Spleen (tissue), 11 donors: Measurements from ENCODE around the gene TMX3. TPM values are rescaled to one million over a fixed set of nuclear protein-coding genes. Genes with fewer than 3 reads are reported as not detected.

Experiments
- DNase-seq: peaks from one replicate; pipeline ENCODE4 v3.0.0-alpha.2; 2020
- H3K27ac ChIP-seq, 8 donors: fragments of 200-600 bp; sonication (generic) in 7 of 8; 1 replicate in 4 of 8; 2 replicates in 4 of 8; pipeline versions ENCODE4 v1.5.0 to v1.8.0; 2016 to 2021; ENCODE audit warnings: inconsistent platforms in 4 of 8, mild to moderate bottlenecking in 4 of 8, moderate library complexity in 1 of 8
- H3K27me3 ChIP-seq, 7 donors: fragments of 200-600 bp; sonication (generic) in 6 of 7; replicated peaks in 1 of 7; 1 replicate in 4 of 7; 2 replicates in 3 of 7; pipeline versions ENCODE4 v1.5.0 to v1.8.0; 2016 to 2021; ENCODE audit warnings: inconsistent platforms in 3 of 7, mild to moderate bottlenecking in 1 of 7
- H3K36me3 ChIP-seq, 6 donors: fragments of 200-600 bp; sonication (generic) in 5 of 6; 1 replicate in 4 of 6; 2 replicates in 2 of 6; pipeline versions ENCODE4 v1.5.0 to v1.8.0; 2016 to 2021; ENCODE audit warnings: inconsistent platforms in 2 of 6
- H3K4me1 ChIP-seq, 6 donors: fragments of 200-600 bp; sonication (generic) in 5 of 6; 1 replicate in 3 of 6; 2 replicates in 3 of 6; pipeline versions ENCODE4 v1.5.0 to v1.8.0; 2016 to 2021; ENCODE audit warnings: inconsistent platforms in 3 of 6
- H3K4me3 ChIP-seq, 8 donors: fragments of 200-600 bp; sonication (generic) in 7 of 8; 1 replicate in 4 of 8; 2 replicates in 4 of 8; pipeline versions ENCODE4 v1.5.0 to v1.8.0; 2016 to 2021; ENCODE audit warnings: inconsistent platforms in 4 of 8, mild to moderate bottlenecking in 4 of 8, moderate library complexity in 2 of 8
- H3K9me3 ChIP-seq, 8 donors: fragments of 200-600 bp; sonication (generic) in 7 of 8; 1 replicate in 4 of 8; 2 replicates in 4 of 8; pipeline versions ENCODE4 v1.5.0 to v1.8.0; 2016 to 2021; ENCODE audit warnings: inconsistent platforms in 4 of 8
- POLR2A ChIP-seq, 3 donors: fragments of 450-650 bp; IDR thresholded peaks; one replicate each; pipeline ENCODE4 v1.5.1; 2017; ENCODE audit warnings: antibody characterized with exemption in 3 of 3, mild to moderate bottlenecking in 1 of 3
- POLR2AphosphoS5 ChIP-seq, 3 donors: sonication (generic); formaldehyde crosslinking; IDR thresholded peaks; one replicate each; pipeline ENCODE4 v1.5.1; 2017; ENCODE audit warnings: antibody characterized with exemption in 3 of 3
- WGBS, 5 donors: extraction: QIAGEN DNeasy Blood & Tissue Kit in 3 of 5; methylation state at CpG; one replicate each; pipeline versions ENCODE4 v1.1.5 to v1.1.7; 2013 to 2018; 5-methylcytosine and 5-hydroxymethylcytosine counted together
- intact Hi-C: fragments of 100-400 bp; cut with DNase I; formaldehyde crosslinking; loops from one replicate; pipeline ENCODE4 v1.15.0; 2023; ENCODE audit warnings: low total_unique reads
- polyA plus RNA-seq, 3 donors: library from polyadenylated mRNA; stranded (reverse); fragments of 200-250 nt; gene quantifications; one replicate each; pipeline ENCODE4 v1.2.1, GENCODE V29; 2013
- total RNA-seq, 7 donors: library from RNA; depleted of rRNA in 3 of 7; stranded (reverse); fragments of >200 nt in 3 of 7; fragmentation: NEBNext Ultra II Directional in 4 of 7; extraction: Animal tissue kit (Norgen Biotek cat#: 25700) in 4 of 7; gene quantifications; one replicate each; pipeline versions ENCODE4 v1.1.0 to v1.2.1, GENCODE V29; 2016 to 2021
- TF ChIP-seq, protein P1 (sequence below), 11 experiments: fragments of 200-600 bp in 7 of 11; fragments of 450-650 bp in 4 of 11; sonication (generic) in 4 of 11; IDR thresholded peaks in 8 of 11; conservative IDR thresholded peaks in 3 of 11; 1 replicate in 7 of 11; 2 replicates in 4 of 11; pipeline versions ENCODE4 v1.4.0 to v1.8.0; 2016 to 2021; ENCODE audit warnings: antibody characterized with exemption in 11 of 11, inconsistent platforms in 4 of 11, mild to moderate bottlenecking in 1 of 11
- donor health status: healthy with polysubstance abuse.
- donor health status: DM: no; HTN: no; CAD: no; lungs with moderate emphysema.
- donor health status: DM: no; HTN: no; CAD: no.
- donor health status: Bipolar disorder and iron deficiency.
- donor health status: healthy.
- donor health status: DM: no; HTN: no; CAD: no.
- donor health status: DM: yes; HTN: yes; CAD: no.

TMX3 gene
- total and polyA plus RNA-seq, 10 donors: 22.7 to 75.5 (median 65.1) TPM

GRCh38 chr18:68694316-68694715, 20.6 kb downstream of the TMX3 start:
- TF ChIP-seq POLR2A (IDR thresholded peaks at IDR 0.05): no peak
- TF ChIP-seq POLR2AphosphoS5 (IDR thresholded peaks at IDR 0.05): peak in 2 of 3 donors; percentile 9 to 65

GRCh38 chr18:68693091-68693815, 21.7 kb downstream of the TMX3 start:
- Histone ChIP-seq H3K36me3 (peaks cover 0 to 100% (median 62%) of the 10 kb centered on the region in 6 donors), H3K27ac (no peak overlapping the region), H3K9me3 (no peaks in the 10 kb centered on the region), H3K4me1 (no peaks in the 10 kb centered on the region), H3K27me3 (no peaks in the 10 kb centered on the region), H3K4me3 (no peak overlapping the region)
- peak in 1 of 3 donors; percentile 47 for TF ChIP-seq POLR2AphosphoS5 (IDR thresholded peaks at IDR 0.05)
- TF ChIP-seq POLR2A (IDR thresholded peaks at IDR 0.05): no peak
- intact Hi-C loops: no loop called here
- 95 to 98% (median 96%) methylated on average over 26 of the region's 26 CpGs for WGBS, 5 donors
- DNase-seq: no peak

More at GRCh38 chr18:68694316-68694715, 20.6 kb downstream of the TMX3 start:
- no peak overlapping the region for H3K4me3 ChIP-seq
- peaks cover 0 to 100% (median 59%) of the 10 kb centered on the region in 6 donors for H3K36me3 ChIP-seq
- intact Hi-C loops: no loop called here
- no peak for DNase-seq
- no peaks in the 10 kb centered on the region for H3K27me3 ChIP-seq
- 92 to 99% (median 95%) methylated on average over 11 of the region's 11 CpGs for WGBS, 5 donors
- no peaks in the 10 kb centered on the region for H3K9me3 ChIP-seq
- H3K27ac ChIP-seq: no peak overlapping the region
- H3K4me1 ChIP-seq: no peaks in the 10 kb centered on the region

GRCh38 chr18:68679528-68679927, 35.4 kb downstream of the TMX3 start:
- no peak overlapping the region for H3K27ac ChIP-seq
- H3K4me3 ChIP-seq: no peak overlapping the region
- H3K36me3 ChIP-seq: peaks cover 0 to 100% (median 77%) of the 10 kb centered on the region in 6 donors
- intact Hi-C loops: no loop called here
- no peaks in the 10 kb centered on the region for H3K27me3 ChIP-seq
- H3K9me3 ChIP-seq: no peaks in the 10 kb centered on the region
- TF ChIP-seq, protein P1, sequence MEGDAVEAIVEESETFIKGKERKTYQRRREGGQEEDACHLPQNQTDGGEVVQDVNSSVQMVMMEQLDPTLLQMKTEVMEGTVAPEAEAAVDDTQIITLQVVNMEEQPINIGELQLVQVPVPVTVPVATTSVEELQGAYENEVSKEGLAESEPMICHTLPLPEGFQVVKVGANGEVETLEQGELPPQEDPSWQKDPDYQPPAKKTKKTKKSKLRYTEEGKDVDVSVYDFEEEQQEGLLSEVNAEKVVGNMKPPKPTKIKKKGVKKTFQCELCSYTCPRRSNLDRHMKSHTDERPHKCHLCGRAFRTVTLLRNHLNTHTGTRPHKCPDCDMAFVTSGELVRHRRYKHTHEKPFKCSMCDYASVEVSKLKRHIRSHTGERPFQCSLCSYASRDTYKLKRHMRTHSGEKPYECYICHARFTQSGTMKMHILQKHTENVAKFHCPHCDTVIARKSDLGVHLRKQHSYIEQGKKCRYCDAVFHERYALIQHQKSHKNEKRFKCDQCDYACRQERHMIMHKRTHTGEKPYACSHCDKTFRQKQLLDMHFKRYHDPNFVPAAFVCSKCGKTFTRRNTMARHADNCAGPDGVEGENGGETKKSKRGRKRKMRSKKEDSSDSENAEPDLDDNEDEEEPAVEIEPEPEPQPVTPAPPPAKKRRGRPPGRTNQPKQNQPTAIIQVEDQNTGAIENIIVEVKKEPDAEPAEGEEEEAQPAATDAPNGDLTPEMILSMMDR (IDR thresholded peaks at IDR 0.05 in 8 of 11, conservative IDR thresholded peaks at IDR 0.05 in 3 of 11): no peak
- TF ChIP-seq POLR2A (IDR thresholded peaks at IDR 0.05) (no peak), POLR2AphosphoS5 (IDR thresholded peaks at IDR 0.05) (no peak)
- DNase-seq: no peak
- WGBS, 5 donors: 94 to 100% (median 99%) methylated on average over 1 of the region's 1 CpG
- no peaks in the 10 kb centered on the region for H3K4me1 ChIP-seq

- TF ChIP-seq POLR2A (IDR thresholded peaks at IDR 0.05): no peak
- TF ChIP-seq POLR2AphosphoS5 (IDR thresholded peaks at IDR 0.05): no peak
- TF ChIP-seq, protein P1 (IDR thresholded peaks at IDR 0.05 in 8 of 11, conservative IDR thresholded peaks at IDR 0.05 in 3 of 11): no peak
- intact Hi-C loops: no loop called here
- Histone ChIP-seq H3K4me1 (no peaks in the 10 kb centered on the region), H3K36me3 (peaks cover 0 to 81% (median 62%) of the 10 kb centered on the region in 6 donors), H3K27ac (no peak overlapping the region), H3K27me3 (no peaks in the 10 kb centered on the region), H3K9me3 (no peaks in the 10 kb centered on the region), H3K4me3 (no peak overlapping the region)
- DNase-seq: no peak
- WGBS, 5 donors: 59 to 78% (median 65%) methylated on average over 2 of the region's 2 CpGs
Measured at GRCh38 chr18:68676913-68677312, 38.0 kb downstream of the TMX3 start.

DNA sequence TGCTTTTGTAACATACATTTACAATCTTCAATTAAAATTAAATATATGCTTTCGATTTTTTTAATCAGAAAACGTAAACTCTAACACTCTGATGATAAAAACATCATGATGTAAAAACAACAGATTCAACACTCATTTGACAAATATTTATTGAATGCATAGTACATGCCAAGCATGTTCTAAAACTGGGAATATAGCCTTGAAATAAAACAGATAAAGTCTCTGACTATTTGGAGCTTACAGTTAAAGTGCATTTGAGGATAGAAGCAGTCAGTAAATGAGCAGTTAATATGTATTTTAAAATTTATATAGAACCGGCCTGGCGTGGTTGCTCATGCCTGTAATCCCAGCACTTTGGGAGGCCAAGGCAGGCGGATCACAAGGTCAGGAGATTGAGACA, 47.8 kb downstream of the TMX3 start:
- Histone ChIP-seq H3K4me1 (no peaks in the 10 kb centered on the region), H3K27me3 (no peaks in the 10 kb centered on the region), H3K36me3 (no peaks in the 10 kb centered on the region), H3K4me3 (no peak overlapping the region), H3K9me3 (no peaks in the 10 kb centered on the region), H3K27ac (no peak overlapping the region)
- intact Hi-C loops: no loop called here
- TF ChIP-seq, protein P1 (IDR thresholded peaks at IDR 0.05 in 8 of 11, conservative IDR thresholded peaks at IDR 0.05 in 3 of 11): no peak
- TF ChIP-seq POLR2A (IDR thresholded peaks at IDR 0.05) (no peak), POLR2AphosphoS5 (IDR thresholded peaks at IDR 0.05) (no peak)
- DNase-seq: no peak
- 83 to 89% (median 84%) methylated on average over 5 of the region's 5 CpGs for WGBS, 5 donors
